Stimulated activated naive CD8-positive, alpha-beta T cell treated with anti-CD3 and anti-CD28 coated beads, Interleukin-15, Interleukin-2, amounts not matched to agents 100 ng/mL and 50 ng/mL, for 24 hours (primary cell): ENCODE data around the gene FAM135A.
"Not testable (repeated sequence)": the region's sequence is repeated elsewhere in the genome, so short reads cannot be mapped to it uniquely, and the experiment has no call there.

Experiments used
- H3K27ac Mint-ChIP-seq: one replicate; pipeline ENCODE4 v1.8.0; 2021; ENCODE audit warnings: mild to moderate bottlenecking, mixed read lengths
- H3K27me3 Mint-ChIP-seq: one replicate; pipeline ENCODE4 v1.8.0; 2021; ENCODE audit warnings: mixed read lengths
- H3K36me3 Mint-ChIP-seq: one replicate; pipeline ENCODE4 v1.8.0; 2021; ENCODE audit warnings: low read depth, mixed read lengths
- H3K4me1 Mint-ChIP-seq: one replicate; pipeline ENCODE4 v1.8.0; 2021; ENCODE audit warnings: low read depth, mixed read lengths
- H3K4me3 Mint-ChIP-seq: one replicate; pipeline ENCODE4 v1.8.0; 2021; ENCODE audit warnings: mild to moderate bottlenecking, mixed read lengths
- H3K9me3 Mint-ChIP-seq: one replicate; pipeline ENCODE4 v1.8.0; 2021; ENCODE audit warnings: mixed read lengths

The FAM135A gene

DNA sequence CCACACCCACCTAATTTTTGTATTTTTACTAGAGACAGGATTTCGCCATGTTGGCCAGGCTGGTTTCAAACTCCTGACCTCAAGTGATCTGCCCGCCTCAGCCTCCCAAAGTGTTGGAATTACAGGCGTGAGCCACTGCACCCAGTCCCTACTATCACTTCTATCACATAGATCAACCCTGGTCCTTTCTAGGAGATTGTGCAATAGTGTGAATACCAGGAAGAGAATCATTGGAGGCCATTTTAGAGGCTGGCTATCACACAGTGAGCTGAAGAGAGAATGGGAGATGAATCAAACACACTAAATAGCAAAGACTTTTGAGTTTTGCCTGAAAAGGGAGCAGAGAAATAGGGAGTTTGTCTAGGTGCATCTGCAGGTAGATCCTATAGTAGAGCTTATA lies 57.2 kb downstream of the FAM135A start:
- peaks cover 34% of the 10 kb centered on the region for H3K36me3 Mint-ChIP-seq
- not testable (repeated sequence) for H3K4me1 Mint-ChIP-seq, H3K9me3 Mint-ChIP-seq, H3K4me3 Mint-ChIP-seq, H3K27ac Mint-ChIP-seq, H3K27me3 Mint-ChIP-seq

GRCh38 chr6:70474751-70475150 lies 61.4 kb downstream of the FAM135A start:
- Mint-ChIP-seq H3K36me3 (peaks cover 47% of the 10 kb centered on the region), H3K4me3 (no peak overlapping the region), H3K4me1 (no peaks in the 10 kb centered on the region), H3K27ac (no peak overlapping the region), H3K9me3 (no peaks in the 10 kb centered on the region), H3K27me3 (no peaks in the 10 kb centered on the region)

DNA sequence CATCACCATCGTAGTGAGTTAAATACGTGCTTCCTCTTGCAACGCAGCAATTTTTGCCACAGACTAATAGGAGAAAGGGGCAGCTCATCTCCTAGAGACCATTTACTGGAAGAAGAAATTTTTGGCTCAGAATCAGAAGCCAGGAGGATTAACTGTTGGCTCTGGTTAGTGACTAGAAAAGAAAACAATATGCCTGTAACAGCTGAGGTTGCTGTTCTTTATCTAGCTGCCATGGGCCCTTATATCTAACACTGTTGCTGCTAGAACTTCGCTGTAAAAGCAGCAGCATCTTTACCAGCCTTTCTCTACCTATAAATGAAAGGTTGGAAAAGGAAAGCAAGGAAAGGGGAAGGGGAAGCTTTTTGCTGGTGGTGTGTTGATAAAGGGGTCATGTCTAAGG lies 65.9 kb downstream of the FAM135A start:
- Mint-ChIP-seq H3K4me3 (no peak overlapping the region), H3K36me3 (peaks cover 33% of the 10 kb centered on the region), H3K27me3 (no peaks in the 10 kb centered on the region), H3K27ac (no peak overlapping the region), H3K4me1 (no peaks in the 10 kb centered on the region), H3K9me3 (no peaks in the 10 kb centered on the region)

DNA sequence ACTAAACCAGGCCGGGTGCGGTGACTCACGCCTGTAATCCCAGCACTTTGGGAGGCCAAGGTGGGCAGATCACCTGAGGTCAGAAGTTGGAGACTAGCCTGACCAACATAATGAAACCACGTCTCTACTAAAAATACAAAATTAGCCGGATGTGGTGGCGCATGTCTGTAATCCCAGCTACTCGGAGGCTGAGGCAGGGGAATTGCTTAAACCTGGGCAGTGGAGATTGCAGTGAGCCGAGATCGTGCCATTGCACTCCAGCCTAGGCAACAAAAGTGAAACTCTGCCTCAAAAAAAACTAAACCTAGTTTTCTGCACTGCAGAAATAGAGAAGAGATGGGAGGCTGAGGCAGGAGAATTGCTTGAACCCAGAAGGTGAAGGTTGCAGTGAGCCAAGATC lies 73.3 kb downstream of the FAM135A start:
- H3K36me3 Mint-ChIP-seq = peaks cover 14% of the 10 kb centered on the region
- not testable (repeated sequence) for H3K4me3 Mint-ChIP-seq, H3K9me3 Mint-ChIP-seq, H3K27me3 Mint-ChIP-seq, H3K27ac Mint-ChIP-seq, H3K4me1 Mint-ChIP-seq

- Mint-ChIP-seq H3K27ac (no peak overlapping the region), H3K4me3 (no peak overlapping the region), H3K9me3 (no peaks in the 10 kb centered on the region), H3K27me3 (no peaks in the 10 kb centered on the region), H3K36me3 (peaks cover 6% of the 10 kb centered on the region), H3K4me1 (no peaks in the 10 kb centered on the region)
These were observed 76.1 kb downstream of the FAM135A start for GRCh38 chr6:70489364-70489763.

DNA sequence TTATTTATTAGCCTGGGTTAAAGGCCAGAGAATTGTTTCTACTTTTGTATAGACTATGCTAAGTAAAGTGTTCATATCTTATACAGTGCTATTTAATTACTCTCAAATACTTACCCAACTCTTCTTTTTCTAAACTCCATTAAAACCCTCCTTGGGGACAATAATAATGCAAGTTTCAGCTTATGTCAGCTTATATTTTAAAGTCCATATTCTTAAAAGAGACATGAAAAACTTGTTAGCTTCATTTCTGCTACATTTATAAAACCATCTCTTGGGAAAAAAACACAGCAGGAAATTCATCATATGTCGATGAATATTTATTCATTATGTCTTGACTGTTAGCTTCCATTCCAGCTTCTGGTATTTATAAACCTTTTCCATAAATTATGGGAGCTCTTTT lies 81.5 kb downstream of the FAM135A start:
- Mint-ChIP-seq H3K9me3 (peaks cover 17% of the 10 kb centered on the region), H3K36me3 (peaks cover 37% of the 10 kb centered on the region), H3K27me3 (no peaks in the 10 kb centered on the region), H3K4me1 (no peaks in the 10 kb centered on the region), H3K4me3 (no peak overlapping the region), H3K27ac (no peak overlapping the region)

- not testable (repeated sequence) for H3K4me3 Mint-ChIP-seq, H3K4me1 Mint-ChIP-seq, H3K27ac Mint-ChIP-seq, H3K27me3 Mint-ChIP-seq
- peaks cover 17% of the 10 kb centered on the region for H3K9me3 Mint-ChIP-seq
- H3K36me3 Mint-ChIP-seq = peaks cover 42% of the 10 kb centered on the region
These were observed 82.5 kb downstream of the FAM135A start for GRCh38 chr6:70495790-70496189.

DNA sequence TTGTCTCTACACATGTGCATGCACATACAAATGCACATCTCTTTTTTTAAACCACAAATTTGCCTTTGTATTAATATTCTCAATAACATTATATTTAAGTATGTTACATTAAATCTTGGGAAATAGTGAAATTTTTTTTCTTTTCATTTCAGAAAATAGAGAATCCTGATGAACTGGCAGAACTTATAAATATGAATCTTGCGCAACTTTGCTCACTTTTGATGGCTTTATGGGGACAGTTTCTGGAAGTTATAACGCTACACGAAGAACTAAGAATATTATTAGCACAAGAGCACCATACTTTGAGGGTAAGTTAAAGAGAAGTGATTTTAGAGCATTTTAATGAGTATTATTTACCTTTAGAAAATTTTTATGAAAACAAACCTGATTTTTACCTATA lies 89.2 kb downstream of the FAM135A start:
- Mint-ChIP-seq H3K4me1 (no peaks in the 10 kb centered on the region), H3K27me3 (no peaks in the 10 kb centered on the region), H3K9me3 (peaks cover 26% of the 10 kb centered on the region), H3K27ac (no peak overlapping the region), H3K36me3 (peaks cover 66% of the 10 kb centered on the region), H3K4me3 (no peak overlapping the region)

- no peak overlapping the region for H3K27ac Mint-ChIP-seq
- H3K36me3 Mint-ChIP-seq = peaks cover 52% of the 10 kb centered on the region
- no peaks in the 10 kb centered on the region for H3K27me3 Mint-ChIP-seq
- H3K9me3 Mint-ChIP-seq = peaks cover 14% of the 10 kb centered on the region
- H3K4me1 Mint-ChIP-seq = no peaks in the 10 kb centered on the region
- no peak overlapping the region for H3K4me3 Mint-ChIP-seq
These were observed 90.6 kb downstream of the FAM135A start for GRCh38 chr6:70503813-70504465.

DNA sequence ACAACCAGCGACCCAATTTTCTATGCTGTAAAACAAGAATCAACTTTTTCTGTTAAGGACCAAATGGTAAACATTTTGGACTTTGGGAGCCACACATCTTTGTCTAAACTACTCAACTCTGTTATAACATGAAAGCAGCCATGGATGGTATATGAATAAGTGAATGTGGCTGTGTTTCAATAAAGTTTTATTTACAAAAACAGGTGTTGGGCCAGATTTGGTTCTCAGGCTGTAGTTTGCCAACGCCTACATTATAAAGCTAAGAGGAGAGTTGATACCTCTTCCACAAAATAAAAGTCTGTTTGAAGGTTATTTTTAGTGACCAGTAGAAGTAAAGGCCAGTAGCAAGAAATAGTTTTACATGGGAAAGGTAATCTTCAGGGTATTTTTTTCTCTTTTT lies 93.0 kb downstream of the FAM135A start:
- Mint-ChIP-seq H3K4me3 (no peak overlapping the region), H3K27ac (no peak overlapping the region), H3K4me1 (no peaks in the 10 kb centered on the region), H3K36me3 (peaks cover 41% of the 10 kb centered on the region), H3K9me3 (peaks cover 10% of the 10 kb centered on the region), H3K27me3 (no peaks in the 10 kb centered on the region)

- H3K4me3 Mint-ChIP-seq = no peak overlapping the region
- H3K4me1 Mint-ChIP-seq = no peaks in the 10 kb centered on the region
- H3K27ac Mint-ChIP-seq = no peak overlapping the region
- no peaks in the 10 kb centered on the region for H3K27me3 Mint-ChIP-seq
- peaks cover 34% of the 10 kb centered on the region for H3K36me3 Mint-ChIP-seq
- peaks cover 10% of the 10 kb centered on the region for H3K9me3 Mint-ChIP-seq
These were observed 93.9 kb downstream of the FAM135A start for GRCh38 chr6:70507161-70507560.

DNA sequence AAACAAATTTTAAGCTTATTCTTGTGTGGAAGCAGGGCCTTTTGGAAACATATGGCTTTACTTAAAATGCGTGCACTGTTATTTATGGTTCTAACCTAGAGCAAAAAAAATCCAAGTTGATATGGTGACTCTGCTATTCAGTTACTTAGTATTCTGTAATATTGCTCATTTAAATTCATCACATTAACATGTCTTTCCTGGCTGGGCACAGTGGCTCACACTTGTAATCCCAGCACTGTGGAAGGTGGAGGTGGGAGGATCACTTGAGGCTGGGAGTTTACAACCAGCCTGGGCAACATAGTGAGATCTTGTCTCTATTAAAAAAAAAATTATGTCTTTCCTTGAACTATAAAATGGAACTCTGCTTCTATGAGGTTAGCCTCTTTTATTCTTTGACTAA lies 95.6 kb downstream of the FAM135A start:
- peaks cover 18% of the 10 kb centered on the region for H3K36me3 Mint-ChIP-seq
- H3K4me3 Mint-ChIP-seq = no peak overlapping the region
- no peak overlapping the region for H3K27ac Mint-ChIP-seq
- no peaks in the 10 kb centered on the region for H3K4me1 Mint-ChIP-seq
- H3K9me3 Mint-ChIP-seq = peaks cover 4% of the 10 kb centered on the region
- no peaks in the 10 kb centered on the region for H3K27me3 Mint-ChIP-seq

GRCh38 chr6:70510600-70510999 lies 97.3 kb downstream of the FAM135A start:
- Mint-ChIP-seq H3K36me3 (peaks cover 3% of the 10 kb centered on the region), H3K4me3 (no peak overlapping the region), H3K27ac (no peak overlapping the region), H3K4me1 (no peaks in the 10 kb centered on the region), H3K27me3 (no peaks in the 10 kb centered on the region), H3K9me3 (no peaks in the 10 kb centered on the region)

GRCh38 chr6:70518723-70519122 lies 105.4 kb downstream of the FAM135A start:
- Mint-ChIP-seq H3K4me3 (no peak overlapping the region), H3K27ac (no peak overlapping the region), H3K4me1 (peaks cover 5% of the 10 kb centered on the region), H3K9me3 (no peaks in the 10 kb centered on the region), H3K36me3 (no peaks in the 10 kb centered on the region), H3K27me3 (no peaks in the 10 kb centered on the region)

GRCh38 chr6:70520575-70520974 lies 107.3 kb downstream of the FAM135A start:
- H3K36me3 Mint-ChIP-seq = peaks cover 10% of the 10 kb centered on the region

GRCh38 chr6:70524721-70525286 lies 111.5 kb downstream of the FAM135A start:
- Mint-ChIP-seq H3K4me1 (no peaks in the 10 kb centered on the region), H3K36me3 (peaks cover 17% of the 10 kb centered on the region)

More at GRCh38 chr6:70520575-70520974, 107.3 kb downstream of the FAM135A start:
- peaks cover 5% of the 10 kb centered on the region for H3K4me1 Mint-ChIP-seq
- no peak overlapping the region for H3K4me3 Mint-ChIP-seq
- no peaks in the 10 kb centered on the region for H3K27me3 Mint-ChIP-seq
- H3K9me3 Mint-ChIP-seq = no peaks in the 10 kb centered on the region
- H3K27ac Mint-ChIP-seq = no peak overlapping the region

More at GRCh38 chr6:70524721-70525286, 111.5 kb downstream of the FAM135A start:
- Mint-ChIP-seq H3K4me3 (no peak overlapping the region), H3K27me3 (no peaks in the 10 kb centered on the region), H3K27ac (no peak overlapping the region), H3K9me3 (no peaks in the 10 kb centered on the region)
